ENCODE data around the gene RCOR2. TPM values are rescaled to one million over a fixed set of nuclear protein-coding genes. Genes with fewer than 3 reads are reported as not detected.

Gene RCOR2
- total and polyA plus RNA-seq, 2 of the 13 experiments (the other 11 are each of a cell fraction or from before 2014, with no cell fraction given) = 8.3 to 8.5 TPM

DNA sequence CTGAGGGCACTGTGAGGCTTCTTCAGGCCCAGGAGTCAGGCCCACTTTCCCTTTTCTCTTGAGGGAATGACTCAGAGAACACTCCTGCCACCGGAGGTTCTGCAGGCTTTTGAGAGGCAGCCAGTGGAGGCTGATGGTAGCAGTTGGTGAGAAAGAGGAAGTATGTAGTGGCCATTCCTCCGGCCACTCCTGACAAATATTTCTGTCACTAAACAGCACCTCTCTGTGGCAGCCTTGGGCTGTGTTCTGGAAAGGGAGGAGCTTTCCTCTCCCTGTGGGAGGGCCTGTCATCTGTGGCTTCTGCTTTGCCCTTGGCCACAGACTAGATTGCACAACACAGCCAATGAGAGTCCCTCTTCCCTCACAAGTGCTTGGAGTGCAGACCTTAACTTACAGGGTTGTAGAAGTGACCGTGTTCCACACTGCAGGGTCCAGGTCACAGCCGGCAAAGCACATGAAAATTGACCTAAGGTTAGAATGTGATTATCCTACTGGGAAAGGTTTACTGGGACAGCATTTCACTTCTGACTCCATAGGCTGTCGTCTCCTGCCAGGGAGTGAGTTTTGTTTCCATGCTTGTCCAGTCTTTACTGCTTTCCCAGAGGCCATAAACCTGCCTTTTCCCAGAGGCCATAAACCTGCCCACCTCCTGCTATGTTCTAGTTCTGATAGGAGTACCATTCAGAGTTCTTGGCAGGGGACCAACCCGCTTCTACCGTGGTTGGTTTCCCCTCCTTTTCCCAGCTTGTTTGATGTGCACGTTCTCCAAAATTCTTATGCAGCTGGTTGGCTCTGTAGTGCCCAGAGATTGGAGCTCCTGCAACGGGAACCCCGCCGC lies 44.8 kb downstream of the RCOR2 start (continued):
- TF ChIP-seq, protein P1, sequence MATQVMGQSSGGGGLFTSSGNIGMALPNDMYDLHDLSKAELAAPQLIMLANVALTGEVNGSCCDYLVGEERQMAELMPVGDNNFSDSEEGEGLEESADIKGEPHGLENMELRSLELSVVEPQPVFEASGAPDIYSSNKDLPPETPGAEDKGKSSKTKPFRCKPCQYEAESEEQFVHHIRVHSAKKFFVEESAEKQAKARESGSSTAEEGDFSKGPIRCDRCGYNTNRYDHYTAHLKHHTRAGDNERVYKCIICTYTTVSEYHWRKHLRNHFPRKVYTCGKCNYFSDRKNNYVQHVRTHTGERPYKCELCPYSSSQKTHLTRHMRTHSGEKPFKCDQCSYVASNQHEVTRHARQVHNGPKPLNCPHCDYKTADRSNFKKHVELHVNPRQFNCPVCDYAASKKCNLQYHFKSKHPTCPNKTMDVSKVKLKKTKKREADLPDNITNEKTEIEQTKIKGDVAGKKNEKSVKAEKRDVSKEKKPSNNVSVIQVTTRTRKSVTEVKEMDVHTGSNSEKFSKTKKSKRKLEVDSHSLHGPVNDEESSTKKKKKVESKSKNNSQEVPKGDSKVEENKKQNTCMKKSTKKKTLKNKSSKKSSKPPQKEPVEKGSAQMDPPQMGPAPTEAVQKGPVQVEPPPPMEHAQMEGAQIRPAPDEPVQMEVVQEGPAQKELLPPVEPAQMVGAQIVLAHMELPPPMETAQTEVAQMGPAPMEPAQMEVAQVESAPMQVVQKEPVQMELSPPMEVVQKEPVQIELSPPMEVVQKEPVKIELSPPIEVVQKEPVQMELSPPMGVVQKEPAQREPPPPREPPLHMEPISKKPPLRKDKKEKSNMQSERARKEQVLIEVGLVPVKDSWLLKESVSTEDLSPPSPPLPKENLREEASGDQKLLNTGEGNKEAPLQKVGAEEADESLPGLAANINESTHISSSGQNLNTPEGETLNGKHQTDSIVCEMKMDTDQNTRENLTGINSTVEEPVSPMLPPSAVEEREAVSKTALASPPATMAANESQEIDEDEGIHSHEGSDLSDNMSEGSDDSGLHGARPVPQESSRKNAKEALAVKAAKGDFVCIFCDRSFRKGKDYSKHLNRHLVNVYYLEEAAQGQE (IDR thresholded peaks at IDR 0.05; ENCODE audit: borderline replicate concordance in 1 of 2, low read depth in 1 of 2, low read length in 2 of 2) = no peak
- TF ChIP-seq, protein P2, sequence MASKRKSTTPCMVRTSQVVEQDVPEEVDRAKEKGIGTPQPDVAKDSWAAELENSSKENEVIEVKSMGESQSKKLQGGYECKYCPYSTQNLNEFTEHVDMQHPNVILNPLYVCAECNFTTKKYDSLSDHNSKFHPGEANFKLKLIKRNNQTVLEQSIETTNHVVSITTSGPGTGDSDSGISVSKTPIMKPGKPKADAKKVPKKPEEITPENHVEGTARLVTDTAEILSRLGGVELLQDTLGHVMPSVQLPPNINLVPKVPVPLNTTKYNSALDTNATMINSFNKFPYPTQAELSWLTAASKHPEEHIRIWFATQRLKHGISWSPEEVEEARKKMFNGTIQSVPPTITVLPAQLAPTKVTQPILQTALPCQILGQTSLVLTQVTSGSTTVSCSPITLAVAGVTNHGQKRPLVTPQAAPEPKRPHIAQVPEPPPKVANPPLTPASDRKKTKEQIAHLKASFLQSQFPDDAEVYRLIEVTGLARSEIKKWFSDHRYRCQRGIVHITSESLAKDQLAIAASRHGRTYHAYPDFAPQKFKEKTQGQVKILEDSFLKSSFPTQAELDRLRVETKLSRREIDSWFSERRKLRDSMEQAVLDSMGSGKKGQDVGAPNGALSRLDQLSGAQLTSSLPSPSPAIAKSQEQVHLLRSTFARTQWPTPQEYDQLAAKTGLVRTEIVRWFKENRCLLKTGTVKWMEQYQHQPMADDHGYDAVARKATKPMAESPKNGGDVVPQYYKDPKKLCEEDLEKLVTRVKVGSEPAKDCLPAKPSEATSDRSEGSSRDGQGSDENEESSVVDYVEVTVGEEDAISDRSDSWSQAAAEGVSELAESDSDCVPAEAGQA (IDR thresholded peaks at IDR 0.05; ENCODE audit: low read depth) = no peak
- TF ChIP-seq, protein P2 (CRISPR knock-in tag; IDR thresholded peaks at IDR 0.05; ENCODE audit: borderline replicate concordance) = no peak
- TF ChIP-seq TCF12 (IDR thresholded peaks at IDR 0.05) (no peak), TCF12 (CRISPR knock-in tag; IDR thresholded peaks at IDR 0.05) (no peak), BHLHE40 (IDR thresholded peaks at IDR 0.05; ENCODE audit: low read length) (no peak), MXI1 (IDR thresholded peaks at IDR 0.05; ENCODE audit: borderline replicate concordance, low read depth, low read length) (peak; percentile 85; the same call in 1 of the 3 replicates), HMG20B (CRISPR knock-in tag; conservative IDR thresholded peaks at IDR 0.05) (0 out of 2 replicates have a peak, but pooled peaks have one; percentile 17), ZNF432 (CRISPR knock-in tag; IDR thresholded peaks at IDR 0.05; ENCODE audit: borderline replicate concordance) (no peak), NR2F2 (IDR thresholded peaks at IDR 0.05; ENCODE audit: borderline replicate concordance, low read depth) (no peak), PCBP1 (IDR thresholded peaks at IDR 0.05; ENCODE audit: borderline replicate concordance, low read depth, low read length) (no peak), IRX3 (CRISPR knock-in tag; IDR thresholded peaks at IDR 0.05; ENCODE audit: borderline replicate concordance, low read depth) (no peak), FOXP1 (IDR thresholded peaks at IDR 0.05) (no peak), FOXP1 (CRISPR knock-in tag; IDR thresholded peaks at IDR 0.05) (0 out of 2 replicates have a peak, but pooled peaks have one; percentile 5)
- TF ChIP-seq, protein P3, sequence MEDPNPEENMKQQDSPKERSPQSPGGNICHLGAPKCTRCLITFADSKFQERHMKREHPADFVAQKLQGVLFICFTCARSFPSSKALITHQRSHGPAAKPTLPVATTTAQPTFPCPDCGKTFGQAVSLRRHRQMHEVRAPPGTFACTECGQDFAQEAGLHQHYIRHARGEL (CRISPR knock-in tag; IDR thresholded peaks at IDR 0.05) = no peak
- TF ChIP-seq, protein P4, sequence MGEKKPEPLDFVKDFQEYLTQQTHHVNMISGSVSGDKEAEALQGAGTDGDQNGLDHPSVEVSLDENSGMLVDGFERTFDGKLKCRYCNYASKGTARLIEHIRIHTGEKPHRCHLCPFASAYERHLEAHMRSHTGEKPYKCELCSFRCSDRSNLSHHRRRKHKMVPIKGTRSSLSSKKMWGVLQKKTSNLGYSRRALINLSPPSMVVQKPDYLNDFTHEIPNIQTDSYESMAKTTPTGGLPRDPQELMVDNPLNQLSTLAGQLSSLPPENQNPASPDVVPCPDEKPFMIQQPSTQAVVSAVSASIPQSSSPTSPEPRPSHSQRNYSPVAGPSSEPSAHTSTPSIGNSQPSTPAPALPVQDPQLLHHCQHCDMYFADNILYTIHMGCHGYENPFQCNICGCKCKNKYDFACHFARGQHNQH (CRISPR knock-in tag; IDR thresholded peaks at IDR 0.05) = peak; percentile 88
- TF ChIP-seq, protein P5, sequence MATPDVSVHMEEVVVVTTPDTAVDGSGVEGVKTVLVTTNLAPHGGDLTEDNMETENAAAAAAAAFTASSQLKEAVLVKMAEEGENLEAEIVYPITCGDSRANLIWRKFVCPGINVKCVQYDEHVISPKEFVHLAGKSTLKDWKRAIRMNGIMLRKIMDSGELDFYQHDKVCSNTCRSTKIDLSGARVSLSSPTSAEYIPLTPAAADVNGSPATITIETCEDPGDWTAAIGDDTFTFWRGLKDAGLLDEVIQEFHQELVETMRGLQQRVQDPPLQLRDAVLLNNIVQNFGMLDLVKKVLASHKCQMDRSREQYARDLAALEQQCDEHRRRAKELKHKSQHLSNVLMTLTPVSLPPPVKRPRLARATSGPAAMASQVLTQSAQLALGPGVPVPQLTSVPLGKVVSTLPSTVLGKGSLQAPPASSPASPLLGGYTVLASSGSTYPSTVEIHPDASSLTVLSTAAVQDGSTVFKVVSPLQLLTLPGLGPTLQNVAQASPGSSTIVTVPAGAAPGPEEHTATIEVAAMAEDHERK (CRISPR knock-in tag; IDR thresholded peaks at IDR 0.05; ENCODE audit: low read depth) = no peak

All from HepG2 (cell line).